ENCODE data around the gene FEV. TPM values are rescaled to one million over a fixed set of nuclear protein-coding genes. Genes with fewer than 3 reads are reported as not detected.

The FEV gene
- total RNA-seq, 4 donors from 2014 or later: not detected

GRCh38 chr2:219003979-219004378 is 19.0 kb upstream of the FEV start:
- Histone ChIP-seq H3K4me1 (peaks cover 0 to 24% (median 17%) of the 10 kb centered on the region in 4 donors), H3K9me3 (no peaks in the 10 kb centered on the region), H3K4me3 (no peak overlapping the region), H3K27me3 (peaks cover 0 to 83% of the 10 kb centered on the region in 2 donors), H3K27ac (no peak overlapping the region), H3K36me3 (no peaks in the 10 kb centered on the region)
- no peak for DNase-seq (ENCODE audit: low spot score in 2 of 2)
- TF ChIP-seq POLR2A (IDR thresholded peaks at IDR 0.05) (no peak), EP300 (IDR thresholded peaks at IDR 0.05) (no peak), CTCF (IDR thresholded peaks at IDR 0.05) (no peak)
- WGBS, 2 donors: 78 to 88% methylated on average over 3 of the region's 3 CpGs

- WGBS, 2 donors: 10 to 13% methylated on average over 6 to 20 of the region's 20 CpGs
- Histone ChIP-seq H3K4me3 (no peak overlapping the region), H3K4me1 (peaks cover 0 to 31% (median 17%) of the 10 kb centered on the region in 4 donors), H3K27me3 (peaks cover 0 to 87% of the 10 kb centered on the region in 2 donors), H3K36me3 (no peaks in the 10 kb centered on the region), H3K9me3 (no peaks in the 10 kb centered on the region), H3K27ac (no peak overlapping the region)
- no peak for DNase-seq (ENCODE audit: low spot score in 2 of 2)
- peak in 2 of 5 experiments; percentile 8 to 11 for TF ChIP-seq CTCF (IDR thresholded peaks at IDR 0.05)
- no peak for TF ChIP-seq EP300 (IDR thresholded peaks at IDR 0.05)
- no peak for TF ChIP-seq POLR2A (IDR thresholded peaks at IDR 0.05)
Observed at GRCh38 chr2:219003267-219003634, 18.3 kb upstream of the FEV start.

- Histone ChIP-seq H3K36me3 (no peaks in the 10 kb centered on the region), H3K27ac (peak overlapping the region in 1 of 4 donors; percentile 40), H3K4me3 (peak overlapping the region in 2 of 4 donors; percentile 5 to 21), H3K4me1 (peaks cover 0 to 33% (median 17%) of the 10 kb centered on the region in 4 donors), H3K27me3 (peaks cover 0 to 84% of the 10 kb centered on the region in 2 donors), H3K9me3 (no peaks in the 10 kb centered on the region)
- no peak for DNase-seq (ENCODE audit: low spot score in 2 of 2)
- 2 to 3% methylated on average over 34 to 42 of the region's 72 CpGs for whole genome bisulfite sequencing, 2 donors
- TF ChIP-seq CTCF (IDR thresholded peaks at IDR 0.05): peak in 1 of 5 experiments; percentile 7
- TF ChIP-seq EP300 (IDR thresholded peaks at IDR 0.05): no peak
- TF ChIP-seq POLR2A (IDR thresholded peaks at IDR 0.05): no peak
Observed at GRCh38 chr2:219002395-219003266, 17.6 kb upstream of the FEV start.

GRCh38 chr2:219001577-219002394 is 16.8 kb upstream of the FEV start:
- H3K4me1 ChIP-seq: peaks cover 0 to 33% (median 17%) of the 10 kb centered on the region in 4 donors
- H3K36me3 ChIP-seq: no peaks in the 10 kb centered on the region
- H3K9me3 ChIP-seq: no peaks in the 10 kb centered on the region
- TF ChIP-seq EP300 (IDR thresholded peaks at IDR 0.05) (no peak), CTCF (IDR thresholded peaks at IDR 0.05) (no peak), POLR2A (IDR thresholded peaks at IDR 0.05) (no peak)
- DNase-seq (ENCODE audit: low spot score in 2 of 2): no peak
- peaks cover 0 to 87% of the 10 kb centered on the region in 2 donors for H3K27me3 ChIP-seq
- 1% methylated on average over 48 to 50 of the region's 70 CpGs for WGBS, 2 donors
- peak overlapping the region in 1 of 4 donors; percentile 21 for H3K4me3 ChIP-seq
- peak overlapping the region in 1 of 4 donors; percentile 40 for H3K27ac ChIP-seq
